ENCODE measurements around the gene PRLH.

The PRLH gene

DNA sequence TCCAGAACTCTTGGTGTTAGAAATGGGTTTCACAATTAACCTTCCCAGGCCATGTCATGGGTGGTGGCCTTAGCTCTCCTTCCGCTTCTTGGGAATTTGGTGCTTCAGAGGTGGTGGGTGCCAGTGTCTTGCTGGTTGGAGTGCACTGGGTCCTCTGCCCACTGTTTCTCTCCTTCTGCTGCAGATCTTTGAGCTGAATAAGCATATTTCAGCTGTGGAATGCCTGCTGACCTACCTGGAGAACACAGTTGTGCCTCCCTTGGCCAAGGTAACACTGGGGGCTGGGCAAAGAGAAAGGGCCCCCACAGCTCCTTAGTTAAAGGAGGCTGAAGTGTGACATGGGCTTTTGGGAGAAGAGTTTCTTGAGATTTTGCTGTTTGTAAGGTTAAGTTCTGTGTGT, 32.0 kb upstream of the PRLH start:
- H3K27me3 ChIP-seq (ENCODE audit: insufficient read depth, poor library complexity, severe bottlenecking), result no peaks in the 10 kb centered on the region
- no peak for DNase-seq (ENCODE audit: low spot score)
- no peak overlapping the region for H3K27ac ChIP-seq (ENCODE audit: poor library complexity, severe bottlenecking)
- TF ChIP-seq, protein P1, sequence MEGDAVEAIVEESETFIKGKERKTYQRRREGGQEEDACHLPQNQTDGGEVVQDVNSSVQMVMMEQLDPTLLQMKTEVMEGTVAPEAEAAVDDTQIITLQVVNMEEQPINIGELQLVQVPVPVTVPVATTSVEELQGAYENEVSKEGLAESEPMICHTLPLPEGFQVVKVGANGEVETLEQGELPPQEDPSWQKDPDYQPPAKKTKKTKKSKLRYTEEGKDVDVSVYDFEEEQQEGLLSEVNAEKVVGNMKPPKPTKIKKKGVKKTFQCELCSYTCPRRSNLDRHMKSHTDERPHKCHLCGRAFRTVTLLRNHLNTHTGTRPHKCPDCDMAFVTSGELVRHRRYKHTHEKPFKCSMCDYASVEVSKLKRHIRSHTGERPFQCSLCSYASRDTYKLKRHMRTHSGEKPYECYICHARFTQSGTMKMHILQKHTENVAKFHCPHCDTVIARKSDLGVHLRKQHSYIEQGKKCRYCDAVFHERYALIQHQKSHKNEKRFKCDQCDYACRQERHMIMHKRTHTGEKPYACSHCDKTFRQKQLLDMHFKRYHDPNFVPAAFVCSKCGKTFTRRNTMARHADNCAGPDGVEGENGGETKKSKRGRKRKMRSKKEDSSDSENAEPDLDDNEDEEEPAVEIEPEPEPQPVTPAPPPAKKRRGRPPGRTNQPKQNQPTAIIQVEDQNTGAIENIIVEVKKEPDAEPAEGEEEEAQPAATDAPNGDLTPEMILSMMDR (IDR thresholded peaks at IDR 0.05; ENCODE audit: poor library complexity, severe bottlenecking), result no peak
- peaks cover 10% of the 10 kb centered on the region; the same call in 1 of the 2 replicates for H3K36me3 ChIP-seq (ENCODE audit: low read depth)
- no peak overlapping the region for H3K4me3 ChIP-seq (ENCODE audit: severe bottlenecking)
- no peaks in the 10 kb centered on the region for H3K9me3 ChIP-seq (ENCODE audit: severe bottlenecking)
- H3K4me1 ChIP-seq (ENCODE audit: insufficient read depth, poor library complexity, severe bottlenecking), result peaks cover 12% of the 10 kb centered on the region
- no peak for ATAC-seq (ENCODE audit: low read depth)

DNA sequence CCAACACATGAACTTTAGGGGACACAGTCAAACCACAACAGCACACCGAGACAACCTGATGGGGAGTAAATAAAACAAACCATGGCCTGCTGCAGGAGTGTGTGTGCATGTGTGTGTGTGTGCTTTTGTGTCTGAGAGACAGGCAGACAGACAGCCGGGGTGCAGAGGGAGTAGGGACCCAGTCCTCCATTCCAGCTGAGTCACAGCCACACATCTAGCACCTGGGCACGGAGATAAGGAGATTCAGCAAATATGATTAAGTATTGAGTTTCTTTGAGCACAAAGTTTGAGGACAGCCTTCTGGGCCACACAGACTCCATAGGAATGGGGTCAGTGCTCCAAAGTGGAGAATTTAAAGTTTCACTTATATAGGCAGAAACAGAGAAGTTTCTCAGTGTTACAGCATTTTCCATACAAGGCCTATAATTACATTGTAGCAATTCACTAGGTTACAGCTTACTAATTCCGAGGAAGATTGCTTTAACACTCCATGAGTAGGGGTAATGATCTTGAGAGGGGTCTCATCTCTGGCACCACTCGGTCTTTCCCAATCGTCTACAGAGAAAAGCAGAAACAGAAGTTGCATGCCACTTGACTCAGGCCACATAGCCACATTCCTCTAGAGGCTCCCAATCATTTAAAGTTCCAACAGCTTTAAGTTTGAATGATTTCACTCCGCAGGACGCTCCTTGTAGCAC, 30.8 kb upstream of the PRLH start:
- H3K9me3 ChIP-seq (ENCODE audit: severe bottlenecking), result no peaks in the 10 kb centered on the region
- no peaks in the 10 kb centered on the region for H3K27me3 ChIP-seq (ENCODE audit: insufficient read depth, poor library complexity, severe bottlenecking)
- DNase-seq (ENCODE audit: low spot score) (no peak), ATAC-seq (ENCODE audit: low read depth) (no peak)
- TF ChIP-seq, protein P1 (IDR thresholded peaks at IDR 0.05; ENCODE audit: poor library complexity, severe bottlenecking), result no peak
- 0 out of 2 replicates have a peak, but pooled peaks cover 8% of the 10 kb centered on the region for H3K36me3 ChIP-seq (ENCODE audit: low read depth)
- no peak overlapping the region for H3K4me3 ChIP-seq (ENCODE audit: severe bottlenecking)
- no peak overlapping the region for H3K27ac ChIP-seq (ENCODE audit: poor library complexity, severe bottlenecking)
- H3K4me1 ChIP-seq (ENCODE audit: insufficient read depth, poor library complexity, severe bottlenecking), result peaks cover 12% of the 10 kb centered on the region

DNA sequence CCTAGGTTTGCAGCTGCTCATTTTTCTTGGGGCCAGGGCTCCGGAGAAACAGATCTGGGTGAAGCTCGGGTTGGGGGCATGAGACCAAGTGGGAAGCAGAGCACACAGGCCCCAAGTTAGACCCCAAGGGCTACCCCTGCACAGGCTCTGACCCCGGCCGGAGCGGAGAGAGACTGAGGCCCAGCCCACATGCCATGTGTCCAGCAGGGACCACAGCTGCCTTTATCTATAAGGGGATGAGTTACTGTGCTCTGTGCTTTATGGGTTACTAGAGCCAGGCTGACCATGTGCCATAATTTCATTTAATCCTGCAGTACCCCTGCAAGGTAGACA, 30.3 kb upstream of the PRLH start:
- Histone ChIP-seq H3K27ac (ENCODE audit: poor library complexity, severe bottlenecking) (no peak overlapping the region), H3K9me3 (ENCODE audit: severe bottlenecking) (no peaks in the 10 kb centered on the region), H3K4me3 (ENCODE audit: severe bottlenecking) (no peak overlapping the region), H3K36me3 (ENCODE audit: low read depth) (0 out of 2 replicates have a peak, but pooled peaks cover 8% of the 10 kb centered on the region), H3K27me3 (ENCODE audit: insufficient read depth, poor library complexity, severe bottlenecking) (no peaks in the 10 kb centered on the region), H3K4me1 (ENCODE audit: insufficient read depth, poor library complexity, severe bottlenecking) (peaks cover 15% of the 10 kb centered on the region)
- TF ChIP-seq, protein P1 (IDR thresholded peaks at IDR 0.05; ENCODE audit: poor library complexity, severe bottlenecking), result no peak
- DNase-seq (ENCODE audit: low spot score) (no peak), ATAC-seq (ENCODE audit: low read depth) (no peak)

DNA sequence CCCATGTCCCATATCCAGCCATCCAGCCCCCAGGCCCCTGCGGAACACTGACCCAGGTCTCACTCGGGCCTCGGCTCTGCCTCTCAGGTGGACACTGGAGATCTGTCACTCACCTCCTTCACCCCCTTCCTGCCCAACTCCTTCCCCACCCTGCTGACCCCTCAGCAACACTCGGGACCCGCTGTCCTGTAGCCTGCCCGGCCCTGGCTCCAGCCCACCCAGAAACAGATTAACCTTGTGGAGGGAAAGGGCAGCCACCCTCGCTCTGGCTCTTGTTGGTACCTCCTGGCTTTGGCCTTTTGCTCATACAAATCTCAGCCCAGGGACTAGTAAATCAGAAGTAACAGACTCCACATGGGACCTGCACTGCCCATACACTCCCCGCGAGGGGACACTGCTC, 29.8 kb upstream of the PRLH start:
- Histone ChIP-seq H3K27me3 (ENCODE audit: insufficient read depth, poor library complexity, severe bottlenecking) (no peaks in the 10 kb centered on the region), H3K36me3 (ENCODE audit: low read depth) (0 out of 2 replicates have a peak, but pooled peaks cover 8% of the 10 kb centered on the region), H3K9me3 (ENCODE audit: severe bottlenecking) (no peaks in the 10 kb centered on the region), H3K27ac (ENCODE audit: poor library complexity, severe bottlenecking) (no peak overlapping the region), H3K4me3 (ENCODE audit: severe bottlenecking) (no peak overlapping the region), H3K4me1 (ENCODE audit: insufficient read depth, poor library complexity, severe bottlenecking) (peaks cover 13% of the 10 kb centered on the region)
- TF ChIP-seq, protein P1 (IDR thresholded peaks at IDR 0.05; ENCODE audit: poor library complexity, severe bottlenecking), result no peak
- ATAC-seq (ENCODE audit: low read depth) (no peak), DNase-seq (ENCODE audit: low spot score) (no peak)

DNA sequence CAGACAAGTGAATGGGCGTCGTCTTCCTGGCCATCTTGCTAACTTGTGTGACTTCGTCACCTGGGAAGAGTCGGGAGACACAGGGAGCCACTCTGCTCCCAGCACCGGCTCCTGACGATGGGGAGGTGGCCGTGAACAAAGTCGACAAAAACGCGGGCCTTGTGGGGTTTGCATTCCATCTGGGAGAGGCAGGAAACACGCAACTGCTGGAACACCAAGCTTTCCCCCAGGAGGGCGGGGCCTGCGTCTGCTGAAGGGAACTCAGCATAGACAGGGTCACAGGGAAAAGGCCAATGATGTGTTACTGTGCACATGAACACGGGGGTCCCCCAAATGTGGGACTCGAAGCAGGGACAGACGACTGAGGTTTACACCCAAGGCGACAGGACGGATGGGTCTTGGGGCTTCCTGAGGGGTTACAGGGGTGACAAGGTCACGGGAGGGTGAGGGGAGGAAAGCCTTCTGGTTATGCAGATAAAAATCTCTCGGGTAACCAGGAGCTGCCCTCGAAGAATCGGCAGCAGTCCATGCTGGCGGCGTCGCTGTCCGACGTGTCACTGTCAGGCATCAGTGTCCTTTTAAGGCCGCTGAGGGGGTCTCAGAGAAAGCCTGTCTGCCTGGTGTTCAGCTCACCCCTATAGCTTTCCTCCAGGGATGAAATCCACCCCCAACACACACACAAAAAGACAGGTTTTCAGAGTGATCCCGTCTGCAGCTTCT, 28.2 kb upstream of the PRLH start:
- DNase-seq (ENCODE audit: low spot score) (no peak), ATAC-seq (ENCODE audit: low read depth) (no peak)
- Histone ChIP-seq H3K27ac (ENCODE audit: poor library complexity, severe bottlenecking) (no peak overlapping the region), H3K27me3 (ENCODE audit: insufficient read depth, poor library complexity, severe bottlenecking) (no peaks in the 10 kb centered on the region), H3K4me3 (ENCODE audit: severe bottlenecking) (no peak overlapping the region), H3K4me1 (ENCODE audit: insufficient read depth, poor library complexity, severe bottlenecking) (peaks cover 3% of the 10 kb centered on the region), H3K9me3 (ENCODE audit: severe bottlenecking) (no peaks in the 10 kb centered on the region), H3K36me3 (ENCODE audit: low read depth) (no peaks in the 10 kb centered on the region)
- TF ChIP-seq, protein P1 (IDR thresholded peaks at IDR 0.05; ENCODE audit: poor library complexity, severe bottlenecking), result no peak

Measured in RWPE2 (cell line).